Stomach (tissue), 9 donors: ENCODE results near the gene OPCML. TPM values are rescaled to one million over a fixed set of nuclear protein-coding genes. Genes with fewer than 3 reads are reported as not detected.

Experiments used
- DNase-seq, 2 donors: peaks; one replicate each; pipeline versions ENCODE4 v3.0.0 to v3.0.0-alpha.2; 2013 to 2019
- H3K27ac ChIP-seq, 5 donors: fragments of 200-600 bp in 4 of 5; sonication (generic) in 4 of 5; one replicate each; pipeline ENCODE4 v1.5.1; 2013 to 2019; ENCODE audit warnings: mild to moderate bottlenecking in 1 of 5, moderate library complexity in 1 of 5
- H3K27me3 ChIP-seq, 3 donors: fragments of 200-600 bp; sonication (generic); one replicate each; pipeline ENCODE4 v1.5.1; 2017 to 2019; ENCODE audit warnings: mixed run types in 1 of 3
- H3K36me3 ChIP-seq, 4 donors: fragments of 200-600 bp; sonication (generic); 1 replicate in 3 of 4; 2 replicates in 1 of 4; pipeline ENCODE4 v1.5.1; 2016 to 2019
- H3K4me1 ChIP-seq, 4 donors: fragments of 200-600 bp; sonication (generic); one replicate each; pipeline ENCODE4 v1.5.1; 2016 to 2019
- H3K4me3 ChIP-seq, 4 donors: fragments of 200-600 bp; sonication (generic) in 3 of 4; one replicate each; pipeline ENCODE4 v1.5.1; 2016 to 2019; ENCODE audit warnings: mild to moderate bottlenecking in 1 of 4
- H3K9me3 ChIP-seq, 4 donors: fragments of 200-600 bp; sonication (generic); one replicate each; pipeline ENCODE4 v1.5.1; 2016 to 2019
- CTCF ChIP-seq, 7 experiments: fragments of 450-650 bp in 4 of 7; fragments of 200-600 bp in 3 of 7; sonication (generic) in 3 of 7; IDR thresholded peaks; one replicate each; pipeline ENCODE4 v1.5.1; 2016 to 2019; ENCODE audit warnings: antibody characterized with exemption in 7 of 7, control low read depth in 2 of 7, mild to moderate bottlenecking in 1 of 7
- EP300 ChIP-seq: sonication (generic); formaldehyde crosslinking; IDR thresholded peaks from one replicate; pipeline ENCODE4 v1.6.1; 2017; ENCODE audit warnings: antibody characterized with exemption
- POLR2A ChIP-seq, 4 donors: fragments of 450-650 bp; IDR thresholded peaks; one replicate each; pipeline ENCODE4 v1.6.1; 2016; ENCODE audit warnings: antibody characterized with exemption in 4 of 4, control low read depth in 2 of 4, mild to moderate bottlenecking in 1 of 4, moderate library complexity in 1 of 4
- POLR2AphosphoS5 ChIP-seq, 3 donors: sonication (generic); formaldehyde crosslinking; IDR thresholded peaks; one replicate each; pipeline ENCODE4 v1.6.1; 2016; ENCODE audit warnings: antibody characterized with exemption in 3 of 3
- WGBS, 5 donors: extraction: QIAGEN DNeasy Blood & Tissue Kit in 3 of 5; methylation state at CpG; one replicate each; pipeline versions ENCODE4 v1.1.5 to v1.1.7; 2013 to 2018; 5-methylcytosine and 5-hydroxymethylcytosine counted together
- intact Hi-C: fragments of 100-400 bp; cut with DNase I; formaldehyde crosslinking; loops from one replicate; pipeline ENCODE4 v1.15.1; 2023; ENCODE audit warnings: low total_unique reads
- polyA plus RNA-seq, 3 donors: library from polyadenylated mRNA; stranded (reverse); fragments of 200-250 nt; gene quantifications; one replicate each; pipeline ENCODE4 v1.2.3, GENCODE V29; 2013
- total RNA-seq, 5 donors: library from RNA; depleted of rRNA; stranded (reverse); fragments of >200 nt; gene quantifications; one replicate each; pipeline versions ENCODE4 v1.1.0 to v1.2.3, GENCODE V29; 2014 to 2016
- donor health status: healthy with polysubstance abuse.
- donor health status: Bipolar disorder and iron deficiency.
- donor health status: healthy.

The OPCML gene
- total and polyA plus RNA-seq, 8 donors = 0.03 to 0.92 (median 0.55) TPM; not detected in 3

- Histone ChIP-seq H3K9me3 (no peaks in the 10 kb centered on the region), H3K27ac (no peak overlapping the region), H3K4me3 (no peak overlapping the region), H3K27me3 (no peaks in the 10 kb centered on the region), H3K36me3 (no peaks in the 10 kb centered on the region), H3K4me1 (no peaks in the 10 kb centered on the region)
- intact Hi-C loops = no loop called here
- TF ChIP-seq POLR2A (IDR thresholded peaks at IDR 0.05) (no peak), CTCF (IDR thresholded peaks at IDR 0.05) (no peak), POLR2AphosphoS5 (IDR thresholded peaks at IDR 0.05) (no peak), EP300 (no peak)
- WGBS, 5 donors = 66 to 92% (median 90%) methylated on average over 2 of the region's 2 CpGs
- no peak for DNase-seq
Measured at GRCh38 chr11:132716037-132716436, 816.3 kb downstream of the OPCML start.

- Histone ChIP-seq H3K4me3 (no peak overlapping the region), H3K4me1 (no peaks in the 10 kb centered on the region), H3K36me3 (no peaks in the 10 kb centered on the region), H3K9me3 (no peaks in the 10 kb centered on the region), H3K27ac (no peak overlapping the region), H3K27me3 (no peaks in the 10 kb centered on the region)
- intact Hi-C loops = no loop called here
- DNase-seq = no peak
- 69 to 91% (median 88%) methylated on average over 4 of the region's 4 CpGs for WGBS, 5 donors
- TF ChIP-seq EP300 = no peak
Measured at GRCh38 chr11:132714859-132715440, 817.4 kb downstream of the OPCML start.

GRCh38 chr11:132712466-132712865, 819.8 kb downstream of the OPCML start:
- no peak for DNase-seq
- TF ChIP-seq POLR2A (IDR thresholded peaks at IDR 0.05) (no peak), POLR2AphosphoS5 (IDR thresholded peaks at IDR 0.05) (no peak), CTCF (IDR thresholded peaks at IDR 0.05) (no peak), EP300 (no peak)
- Histone ChIP-seq H3K4me3 (no peak overlapping the region), H3K27me3 (no peaks in the 10 kb centered on the region), H3K9me3 (no peaks in the 10 kb centered on the region), H3K36me3 (no peaks in the 10 kb centered on the region), H3K27ac (no peak overlapping the region), H3K4me1 (no peaks in the 10 kb centered on the region)
- intact Hi-C loops = no loop called here
- 75 to 83% (median 79%) methylated on average over 15 of the region's 15 CpGs for WGBS, 5 donors

GRCh38 chr11:132704781-132705375, 827.4 kb downstream of the OPCML start:
- intact Hi-C loops = no loop called here
- DNase-seq = peak; percentile 32 to 89
- TF ChIP-seq POLR2AphosphoS5 (IDR thresholded peaks at IDR 0.05) (peak in 1 of 3 donors; percentile 63), POLR2A (IDR thresholded peaks at IDR 0.05) (no peak)
- Histone ChIP-seq H3K9me3 (peaks cover 0 to 33% (median 8%) of the 10 kb centered on the region in 4 donors), H3K4me3 (no peak overlapping the region), H3K27ac (peak overlapping the region in 1 of 5 donors; percentile 65), H3K27me3 (no peaks in the 10 kb centered on the region), H3K36me3 (no peaks in the 10 kb centered on the region), H3K4me1 (peaks cover 0 to 8% (median 2%) of the 10 kb centered on the region in 4 donors)
- WGBS, 5 donors = 26 to 42% (median 34%) methylated on average over 5 of the region's 5 CpGs

GRCh38 chr11:132692891-132693290, 839.4 kb downstream of the OPCML start:
- no peak overlapping the region for H3K4me3 ChIP-seq
- intact Hi-C loops = no loop called here
- no peak for DNase-seq
- no peak for TF ChIP-seq POLR2A (IDR thresholded peaks at IDR 0.05)
- H3K9me3 ChIP-seq = no peaks in the 10 kb centered on the region
- no peak overlapping the region for H3K27ac ChIP-seq
- WGBS, 5 donors = 8 to 40% (median 16%) methylated on average over 1 of the region's 1 CpG
- no peaks in the 10 kb centered on the region for H3K27me3 ChIP-seq
- peaks cover 0 to 18% (median 9%) of the 10 kb centered on the region in 4 donors for H3K4me1 ChIP-seq
- H3K36me3 ChIP-seq = no peaks in the 10 kb centered on the region
